NB4 (cell line): ENCODE results near the gene AGBL1.

Experiments
- MYC ChIP-seq: IDR thresholded peaks from 2 replicates; pipeline ENCODE4 v1.6.1; 2011; ENCODE audit warnings: low read depth, low read length
- TF ChIP-seq, protein P1 (sequence below): IDR thresholded peaks from one replicate; pipeline ENCODE4 v1.5.1; 2012; ENCODE audit warnings: low read depth, low read length

DNA sequence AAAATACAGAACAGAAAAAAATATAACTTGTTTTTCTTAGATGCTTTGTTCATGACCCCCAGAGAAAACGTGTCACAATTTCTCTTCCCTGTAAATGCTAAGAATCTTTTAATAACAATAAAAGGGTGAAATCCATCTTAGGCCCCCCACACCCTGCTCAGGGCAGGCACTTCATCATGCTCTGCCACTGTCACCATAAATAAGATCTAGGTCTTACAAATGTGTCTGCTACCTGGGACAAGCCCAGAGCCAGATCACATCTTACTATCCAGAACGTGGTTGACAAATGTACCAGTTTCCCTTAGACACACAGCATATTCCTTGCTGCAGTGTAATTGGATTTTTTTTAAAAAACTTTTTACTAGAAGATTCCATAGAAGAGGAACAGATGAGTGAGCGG lies 795.4 kb downstream of the AGBL1 start:
- TF ChIP-seq, protein P1, sequence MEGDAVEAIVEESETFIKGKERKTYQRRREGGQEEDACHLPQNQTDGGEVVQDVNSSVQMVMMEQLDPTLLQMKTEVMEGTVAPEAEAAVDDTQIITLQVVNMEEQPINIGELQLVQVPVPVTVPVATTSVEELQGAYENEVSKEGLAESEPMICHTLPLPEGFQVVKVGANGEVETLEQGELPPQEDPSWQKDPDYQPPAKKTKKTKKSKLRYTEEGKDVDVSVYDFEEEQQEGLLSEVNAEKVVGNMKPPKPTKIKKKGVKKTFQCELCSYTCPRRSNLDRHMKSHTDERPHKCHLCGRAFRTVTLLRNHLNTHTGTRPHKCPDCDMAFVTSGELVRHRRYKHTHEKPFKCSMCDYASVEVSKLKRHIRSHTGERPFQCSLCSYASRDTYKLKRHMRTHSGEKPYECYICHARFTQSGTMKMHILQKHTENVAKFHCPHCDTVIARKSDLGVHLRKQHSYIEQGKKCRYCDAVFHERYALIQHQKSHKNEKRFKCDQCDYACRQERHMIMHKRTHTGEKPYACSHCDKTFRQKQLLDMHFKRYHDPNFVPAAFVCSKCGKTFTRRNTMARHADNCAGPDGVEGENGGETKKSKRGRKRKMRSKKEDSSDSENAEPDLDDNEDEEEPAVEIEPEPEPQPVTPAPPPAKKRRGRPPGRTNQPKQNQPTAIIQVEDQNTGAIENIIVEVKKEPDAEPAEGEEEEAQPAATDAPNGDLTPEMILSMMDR = no peak
- no peak for TF ChIP-seq MYC
